ENCODE results near the gene PDE3A. TPM values are rescaled to one million over a fixed set of nuclear protein-coding genes. Genes with fewer than 3 reads are reported as not detected.

The PDE3A gene
- total and polyA plus RNA-seq, 2 of the 4 experiments (the other 2 are of a cell fraction) = 0.09 to 0.18 TPM

DNA sequence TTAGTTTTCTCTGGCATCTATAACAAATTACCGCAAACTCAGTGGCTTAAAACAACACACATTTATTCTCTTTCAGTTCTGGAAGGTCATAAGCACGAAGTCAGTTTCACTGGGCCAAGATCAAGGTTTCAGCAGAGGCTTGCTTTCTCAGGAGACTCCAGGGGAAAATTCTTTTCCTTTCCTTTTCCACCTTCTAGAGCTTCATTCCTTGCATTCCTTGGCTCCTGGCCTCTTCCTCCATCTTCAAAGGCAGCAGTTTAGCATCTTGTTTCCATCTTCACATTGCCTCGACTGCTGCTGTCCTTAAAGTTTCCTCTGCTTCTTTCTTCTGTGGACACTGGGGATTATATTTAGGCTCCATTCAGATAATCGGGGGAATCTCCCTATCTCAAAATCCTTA, 106.1 kb downstream of the PDE3A start:
- no peak overlapping the region for H2AFZ ChIP-seq (replicated peaks; ENCODE audit: low read length, poor library complexity)
- no peaks in the 10 kb centered on the region; the same call in 1 of the 2 replicates for H3K9me1 ChIP-seq (ENCODE audit: insufficient read depth, low read length)
- no peak overlapping the region for H2BK120ac ChIP-seq (ENCODE audit: low read depth, low read length)
- TF ChIP-seq, protein P1, sequence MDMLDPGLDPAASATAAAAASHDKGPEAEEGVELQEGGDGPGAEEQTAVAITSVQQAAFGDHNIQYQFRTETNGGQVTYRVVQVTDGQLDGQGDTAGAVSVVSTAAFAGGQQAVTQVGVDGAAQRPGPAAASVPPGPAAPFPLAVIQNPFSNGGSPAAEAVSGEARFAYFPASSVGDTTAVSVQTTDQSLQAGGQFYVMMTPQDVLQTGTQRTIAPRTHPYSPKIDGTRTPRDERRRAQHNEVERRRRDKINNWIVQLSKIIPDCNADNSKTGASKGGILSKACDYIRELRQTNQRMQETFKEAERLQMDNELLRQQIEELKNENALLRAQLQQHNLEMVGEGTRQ (IDR thresholded peaks at IDR 0.05; ENCODE audit: low read depth, low read length) = no peak
- TF ChIP-seq NFE2L2 (IDR thresholded peaks at IDR 0.05; ENCODE audit: low read depth, low read length) (no peak), POLR2A (IDR thresholded peaks at IDR 0.05; ENCODE audit: low read depth, low read length) (no peak), RFX5 (IDR thresholded peaks at IDR 0.05; ENCODE audit: low read depth, low read length) (no peak), MAZ (IDR thresholded peaks at IDR 0.05; ENCODE audit: borderline replicate concordance, low read depth, low read length) (no peak), MAFK (IDR thresholded peaks at IDR 0.05; ENCODE audit: low read depth, low read length) (no peak), BHLHE40 (IDR thresholded peaks at IDR 0.05; ENCODE audit: low read depth, low read length) (no peak), SMC3 (IDR thresholded peaks at IDR 0.05; ENCODE audit: low read depth, low read length) (no peak), FOS (IDR thresholded peaks at IDR 0.05; ENCODE audit: low read depth, low read length) (no peak), RCOR1 (IDR thresholded peaks at IDR 0.05; ENCODE audit: insufficient replicate concordance, low read length) (no peak), RAD21 (IDR thresholded peaks at IDR 0.05; ENCODE audit: low read length) (no peak), MXI1 (IDR thresholded peaks at IDR 0.05; ENCODE audit: borderline replicate concordance, low read depth, low read length) (no peak), CEBPB (IDR thresholded peaks at IDR 0.05; ENCODE audit: low read depth, low read length) (no peak), CHD1 (IDR thresholded peaks at IDR 0.05; ENCODE audit: low read depth, low read length) (no peak)
- TF ChIP-seq, protein P2, sequence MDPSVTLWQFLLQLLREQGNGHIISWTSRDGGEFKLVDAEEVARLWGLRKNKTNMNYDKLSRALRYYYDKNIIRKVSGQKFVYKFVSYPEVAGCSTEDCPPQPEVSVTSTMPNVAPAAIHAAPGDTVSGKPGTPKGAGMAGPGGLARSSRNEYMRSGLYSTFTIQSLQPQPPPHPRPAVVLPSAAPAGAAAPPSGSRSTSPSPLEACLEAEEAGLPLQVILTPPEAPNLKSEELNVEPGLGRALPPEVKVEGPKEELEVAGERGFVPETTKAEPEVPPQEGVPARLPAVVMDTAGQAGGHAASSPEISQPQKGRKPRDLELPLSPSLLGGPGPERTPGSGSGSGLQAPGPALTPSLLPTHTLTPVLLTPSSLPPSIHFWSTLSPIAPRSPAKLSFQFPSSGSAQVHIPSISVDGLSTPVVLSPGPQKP (IDR thresholded peaks at IDR 0.05; ENCODE audit: borderline replicate concordance, low read depth, low read length) = no peak
- TF ChIP-seq, protein P3, sequence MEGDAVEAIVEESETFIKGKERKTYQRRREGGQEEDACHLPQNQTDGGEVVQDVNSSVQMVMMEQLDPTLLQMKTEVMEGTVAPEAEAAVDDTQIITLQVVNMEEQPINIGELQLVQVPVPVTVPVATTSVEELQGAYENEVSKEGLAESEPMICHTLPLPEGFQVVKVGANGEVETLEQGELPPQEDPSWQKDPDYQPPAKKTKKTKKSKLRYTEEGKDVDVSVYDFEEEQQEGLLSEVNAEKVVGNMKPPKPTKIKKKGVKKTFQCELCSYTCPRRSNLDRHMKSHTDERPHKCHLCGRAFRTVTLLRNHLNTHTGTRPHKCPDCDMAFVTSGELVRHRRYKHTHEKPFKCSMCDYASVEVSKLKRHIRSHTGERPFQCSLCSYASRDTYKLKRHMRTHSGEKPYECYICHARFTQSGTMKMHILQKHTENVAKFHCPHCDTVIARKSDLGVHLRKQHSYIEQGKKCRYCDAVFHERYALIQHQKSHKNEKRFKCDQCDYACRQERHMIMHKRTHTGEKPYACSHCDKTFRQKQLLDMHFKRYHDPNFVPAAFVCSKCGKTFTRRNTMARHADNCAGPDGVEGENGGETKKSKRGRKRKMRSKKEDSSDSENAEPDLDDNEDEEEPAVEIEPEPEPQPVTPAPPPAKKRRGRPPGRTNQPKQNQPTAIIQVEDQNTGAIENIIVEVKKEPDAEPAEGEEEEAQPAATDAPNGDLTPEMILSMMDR (conservative IDR thresholded peaks at IDR 0.05; ENCODE audit: low read depth, low read length) = no peak
- H3K9me3 ChIP-seq (ENCODE audit: control insufficient read depth, insufficient read depth, low read length) = peaks cover 2% of the 10 kb centered on the region; the same call in 1 of the 2 replicates
- H3K4me3 ChIP-seq (ENCODE audit: insufficient read depth, low read depth, low read length) = no peak overlapping the region
- no peak overlapping the region for H3K14ac ChIP-seq (replicated peaks; ENCODE audit: low read depth, low read length)
- H4K91ac ChIP-seq (ENCODE audit: insufficient read depth, low read depth, low read length) = no peak overlapping the region
- H3K27ac ChIP-seq (ENCODE audit: insufficient read depth, low read length) = no peak overlapping the region
- POLR2A ChIA-PET (ENCODE audit: unreplicated experiment) = no interaction called here
- no peak overlapping the region for H4K5ac ChIP-seq (ENCODE audit: low read depth, low read length)
- H3K4me1 ChIP-seq (ENCODE audit: control insufficient read depth, insufficient read depth, low read length) = 0 out of 2 replicates have a peak, but pooled peaks cover 1% of the 10 kb centered on the region
- H3K27me3 ChIP-seq (ENCODE audit: control insufficient read depth, insufficient read depth, low read length) = no peaks in the 10 kb centered on the region
- no peak overlapping the region for H2BK20ac ChIP-seq (ENCODE audit: low read depth, low read length)
- in situ Hi-C loops (cut with MboI; ENCODE audit: low sequenced_read_pairs) = loop anchor here (25.0 kb wide), 1 partner anchor 688 kb away; no protein-coding TSS in a partner anchor
- H3K36me3 ChIP-seq (ENCODE audit: control insufficient read depth, insufficient read depth, low read length) = no peaks in the 10 kb centered on the region
- peak; percentile 8 for DNase-seq
- no peak for ATAC-seq (ENCODE audit: low read depth)
- H4K20me1 ChIP-seq (ENCODE audit: insufficient read depth, low read length) = no peaks in the 10 kb centered on the region
- no peak overlapping the region for H2AK9ac ChIP-seq (replicated peaks; ENCODE audit: low read depth, low read length, poor library complexity)
- H3K79me1 ChIP-seq (ENCODE audit: low read depth in 1 of 2, low read length in 2 of 2) = no peaks in the 10 kb centered on the region
- no peak overlapping the region for H3K4ac ChIP-seq (ENCODE audit: low read depth, low read length)
- no peak overlapping the region for H3K18ac ChIP-seq (ENCODE audit: low read depth, low read length)
- BruUV-seq (replicated peaks) = no TSS peak
- H3K4me2 ChIP-seq (ENCODE audit: low read depth, low read length) = no peak overlapping the region
- H2BK5ac ChIP-seq (ENCODE audit: low read depth, low read length, poor library complexity, severe bottlenecking) = no peak overlapping the region
- no peak overlapping the region for H2AK5ac ChIP-seq (ENCODE audit: low read depth, low read length)
- dilution Hi-C loops (cut with HindIII; ENCODE audit: low sequenced_read_pairs, unreplicated experiment) = no loop called here
- no peak overlapping the region for H3K23ac ChIP-seq (ENCODE audit: low read depth, low read length)
- 100% methylated on average over 1 of the region's 4 CpGs; no CpG with 5 or more reads in 1 of the 2 experiments for WGBS, 2 experiments (ENCODE audit: extremely low coverage in 2 of 2, insufficient read length in 1 of 2)
- CTCF ChIA-PET = no interaction called here
- no peak overlapping the region for H2BK15ac ChIP-seq (ENCODE audit: low read depth, low read length)
- intact Hi-C loops (cut with micrococcal nuclease) = no loop called here
- H3K56ac ChIP-seq (ENCODE audit: extremely low read depth, insufficient read depth, low read length) = no peak overlapping the region
- no peak overlapping the region for H4K8ac ChIP-seq (ENCODE audit: low read depth in 2 of 2, low read length in 2 of 2)
- H3K9ac ChIP-seq (ENCODE audit: low read depth, low read length) = no peak overlapping the region

Data from IMR-90 (cell line).